Astrocyte (in vitro differentiated cells and primary cell): ENCODE measurements around the gene NUP93. TPM values are rescaled to one million over a fixed set of nuclear protein-coding genes. Genes with fewer than 3 reads are reported as not detected.

Experiments
- DNase-seq: peaks from one replicate; pipeline ENCODE4 v3.0.0-alpha.2; 2010; ENCODE audit warnings: low read depth
- FAIRE-seq: peaks from 2 replicates; lab custom pipeline; 2011; peaks lifted over from hg19 to GRCh38; lab: Jason Lieb, UNC
- H2AFZ ChIP-seq: 2 replicates; pipeline ENCODE4 v1.6.0; 2012; ENCODE audit warnings: low read depth, low read length, inconsistent platforms
- H3K27ac ChIP-seq: 2 replicates; pipeline ENCODE4 v1.5.1; 2011; ENCODE audit warnings: low read depth, low read length, inconsistent platforms
- H3K27me3 ChIP-seq: 2 replicates; pipeline ENCODE4 v1.6.0; 2011; ENCODE audit warnings: low read length, inconsistent platforms; ENCODE audit not compliant: insufficient read depth
- H3K36me3 ChIP-seq: 2 replicates; pipeline ENCODE4 v1.5.1; 2011; ENCODE audit warnings: low read length, inconsistent platforms; ENCODE audit not compliant: insufficient read depth
- H3K4me1 ChIP-seq: 2 replicates; pipeline ENCODE4 v1.5.1; 2011; ENCODE audit warnings: low read length, inconsistent platforms; ENCODE audit not compliant: insufficient read depth
- H3K4me2 ChIP-seq: 2 replicates; pipeline ENCODE4 v1.6.0; 2012; ENCODE audit warnings: low read length, inconsistent platforms
- H3K4me3 ChIP-seq: 2 replicates; pipeline ENCODE4 v1.5.1; 2011; ENCODE audit warnings: low read depth, mild to moderate bottlenecking, low read length, inconsistent platforms; ENCODE audit not compliant: insufficient read depth
- H3K79me2 ChIP-seq: 2 replicates; pipeline ENCODE4 v1.6.0; 2012; ENCODE audit warnings: mild to moderate bottlenecking, low read length, inconsistent platforms; ENCODE audit not compliant: insufficient read depth
- H3K9ac ChIP-seq: 2 replicates; pipeline ENCODE4 v1.6.0; 2012; ENCODE audit warnings: mild to moderate bottlenecking, low read length, inconsistent platforms
- H3K9me3 ChIP-seq: 2 replicates; pipeline ENCODE4 v1.5.1; 2012; ENCODE audit warnings: low read depth, mild to moderate bottlenecking, low read length, inconsistent platforms; ENCODE audit not compliant: insufficient read depth
- H4K20me1 ChIP-seq: 2 replicates; pipeline ENCODE4 v1.6.0; 2012; ENCODE audit warnings: low read length, inconsistent platforms; ENCODE audit not compliant: insufficient read depth
- H3K27ac Mint-ChIP-seq: one replicate; pipeline ENCODE4 v1.8.0; 2021; ENCODE audit warnings: mild to moderate bottlenecking, mixed read lengths; ENCODE audit not compliant: unreplicated experiment
- H3K27me3 Mint-ChIP-seq: one replicate; pipeline ENCODE4 v1.8.0; 2021; ENCODE audit warnings: low read depth, mixed read lengths; ENCODE audit not compliant: unreplicated experiment
- H3K36me3 Mint-ChIP-seq: one replicate; pipeline ENCODE4 v1.8.0; 2021; ENCODE audit warnings: low read depth, mixed read lengths; ENCODE audit not compliant: unreplicated experiment
- H3K4me1 Mint-ChIP-seq: one replicate; pipeline ENCODE4 v1.8.0; 2021; ENCODE audit warnings: low read depth, mixed read lengths; ENCODE audit not compliant: unreplicated experiment
- H3K4me3 Mint-ChIP-seq: one replicate; pipeline ENCODE4 v1.8.0; 2021; ENCODE audit warnings: mild to moderate bottlenecking, moderate library complexity, mixed read lengths; ENCODE audit not compliant: unreplicated experiment
- H3K9me3 Mint-ChIP-seq: one replicate; pipeline ENCODE4 v1.8.0; 2021; ENCODE audit warnings: mild to moderate bottlenecking, mixed read lengths; ENCODE audit not compliant: unreplicated experiment
- EZH2 ChIP-seq: IDR thresholded peaks from 2 replicates; pipeline ENCODE4 v1.6.1; 2012; ENCODE audit warnings: mild to moderate bottlenecking, low read length, inconsistent platforms; ENCODE audit not compliant: insufficient read depth
- total RNA-seq: library from RNA; stranded (reverse); gene quantifications from 2 replicates; pipeline ENCODE4 v1.2.1, GENCODE V29; 2021
- TF ChIP-seq, protein P1 (sequence below): IDR thresholded peaks from 2 replicates; pipeline ENCODE4 v1.5.1; 2011; ENCODE audit warnings: low read depth, mild to moderate bottlenecking, inconsistent platforms, low read length, moderate library complexity; ENCODE audit not compliant: insufficient read depth

The NUP93 gene
- total RNA-seq, 1 donor from 2014 or later = 89.3 TPM

DNA sequence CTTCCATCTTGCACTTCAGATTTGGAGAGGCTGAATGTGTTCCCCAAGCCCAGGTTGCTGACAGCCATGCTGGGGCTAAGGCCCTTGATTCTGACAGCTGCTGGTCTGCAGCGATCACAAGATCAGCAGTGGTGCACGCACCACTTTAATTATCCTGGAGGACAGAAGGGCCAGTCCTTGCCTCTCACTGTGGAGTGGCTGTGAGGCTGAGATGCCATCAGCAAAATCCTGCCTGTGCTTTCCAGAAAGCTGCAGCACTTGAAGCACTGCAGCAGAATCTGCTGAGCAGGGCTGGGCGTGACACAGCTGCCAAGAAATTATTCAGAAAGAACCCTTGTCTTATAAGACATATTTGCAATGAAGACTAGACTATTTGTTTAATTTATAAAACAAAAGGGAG lies 37.1 kb downstream of the NUP93 start:
- FAIRE-seq = no peak
- Mint-ChIP-seq H3K4me3 (no peak overlapping the region), H3K27ac (no peak overlapping the region), H3K36me3 (peaks cover 4% of the 10 kb centered on the region), H3K4me1 (peaks cover 7% of the 10 kb centered on the region), H3K27me3 (no peaks in the 10 kb centered on the region), H3K9me3 (no peaks in the 10 kb centered on the region)
- H3K9me3 ChIP-seq = no peaks in the 10 kb centered on the region
- H3K36me3 ChIP-seq = peaks cover 6% of the 10 kb centered on the region
- peaks cover 9% of the 10 kb centered on the region for H3K79me2 ChIP-seq
- no peak overlapping the region for H3K4me2 ChIP-seq
- H3K4me3 ChIP-seq = no peak overlapping the region
- no peak overlapping the region for H2AFZ ChIP-seq
- TF ChIP-seq, protein P1, sequence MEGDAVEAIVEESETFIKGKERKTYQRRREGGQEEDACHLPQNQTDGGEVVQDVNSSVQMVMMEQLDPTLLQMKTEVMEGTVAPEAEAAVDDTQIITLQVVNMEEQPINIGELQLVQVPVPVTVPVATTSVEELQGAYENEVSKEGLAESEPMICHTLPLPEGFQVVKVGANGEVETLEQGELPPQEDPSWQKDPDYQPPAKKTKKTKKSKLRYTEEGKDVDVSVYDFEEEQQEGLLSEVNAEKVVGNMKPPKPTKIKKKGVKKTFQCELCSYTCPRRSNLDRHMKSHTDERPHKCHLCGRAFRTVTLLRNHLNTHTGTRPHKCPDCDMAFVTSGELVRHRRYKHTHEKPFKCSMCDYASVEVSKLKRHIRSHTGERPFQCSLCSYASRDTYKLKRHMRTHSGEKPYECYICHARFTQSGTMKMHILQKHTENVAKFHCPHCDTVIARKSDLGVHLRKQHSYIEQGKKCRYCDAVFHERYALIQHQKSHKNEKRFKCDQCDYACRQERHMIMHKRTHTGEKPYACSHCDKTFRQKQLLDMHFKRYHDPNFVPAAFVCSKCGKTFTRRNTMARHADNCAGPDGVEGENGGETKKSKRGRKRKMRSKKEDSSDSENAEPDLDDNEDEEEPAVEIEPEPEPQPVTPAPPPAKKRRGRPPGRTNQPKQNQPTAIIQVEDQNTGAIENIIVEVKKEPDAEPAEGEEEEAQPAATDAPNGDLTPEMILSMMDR = no peak
- TF ChIP-seq EZH2 = no peak
- peaks cover 19% of the 10 kb centered on the region for H4K20me1 ChIP-seq
- DNase-seq = no peak
- H3K27ac ChIP-seq = no peak overlapping the region
- no peak overlapping the region for H3K9ac ChIP-seq
- no peaks in the 10 kb centered on the region for H3K4me1 ChIP-seq
- H3K27me3 ChIP-seq = no peaks in the 10 kb centered on the region

GRCh38 chr16:56769677-56770076 lies 39.7 kb downstream of the NUP93 start:
- Mint-ChIP-seq H3K4me1 (peaks cover 17% of the 10 kb centered on the region), H3K4me3 (no peak overlapping the region), H3K27ac (no peak overlapping the region), H3K27me3 (no peaks in the 10 kb centered on the region), H3K9me3 (no peaks in the 10 kb centered on the region), H3K36me3 (peaks cover 6% of the 10 kb centered on the region)
- no peak overlapping the region for H2AFZ ChIP-seq
- no peak overlapping the region for H3K27ac ChIP-seq
- H3K9me3 ChIP-seq = no peaks in the 10 kb centered on the region
- TF ChIP-seq, protein P1 = no peak
- TF ChIP-seq EZH2 = no peak
- H3K4me3 ChIP-seq = no peak overlapping the region
- no peaks in the 10 kb centered on the region for H3K27me3 ChIP-seq
- H3K9ac ChIP-seq = no peak overlapping the region
- peaks cover 33% of the 10 kb centered on the region for H4K20me1 ChIP-seq
- no peak overlapping the region for H3K4me2 ChIP-seq
- DNase-seq (no peak), FAIRE-seq (no peak)
- H3K4me1 ChIP-seq = no peaks in the 10 kb centered on the region
- no peaks in the 10 kb centered on the region for H3K36me3 ChIP-seq
- peaks cover 27% of the 10 kb centered on the region for H3K79me2 ChIP-seq

DNA sequence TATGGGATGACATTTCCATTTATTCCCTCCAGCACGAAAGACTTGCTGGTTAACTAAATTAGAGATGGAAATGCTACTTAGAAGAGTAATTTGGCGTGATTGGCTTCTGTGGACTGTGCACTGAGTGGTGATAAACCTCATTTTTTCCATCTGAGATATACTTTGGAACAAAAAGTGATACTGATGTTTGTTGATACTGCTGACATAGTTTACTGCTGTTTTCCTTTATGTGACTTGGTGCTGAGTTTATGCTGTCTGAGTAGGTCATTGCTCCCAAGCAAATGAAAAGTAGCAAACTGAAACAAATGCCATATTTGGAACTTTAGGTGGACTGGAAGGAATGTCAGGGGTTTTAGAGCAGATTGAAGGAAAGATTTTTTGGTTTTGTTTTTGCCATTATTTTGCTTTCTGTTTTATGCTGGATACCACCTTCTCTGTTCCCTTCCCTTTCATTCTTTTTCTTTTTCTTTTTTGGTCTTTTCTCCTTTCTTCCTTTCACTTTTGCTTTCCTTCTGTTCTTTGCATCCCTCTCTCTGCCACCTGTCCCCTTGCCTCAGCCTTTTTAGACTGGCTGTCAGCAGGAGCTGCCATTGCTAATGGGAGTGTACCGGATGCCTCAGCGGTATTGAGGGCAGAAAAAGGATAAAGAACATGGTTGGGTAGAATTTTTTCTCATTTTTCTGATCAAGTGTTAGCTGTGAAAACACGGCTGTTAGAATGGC lies 41.8 kb downstream of the NUP93 start:
- Mint-ChIP-seq H3K36me3 (peaks cover 4% of the 10 kb centered on the region), H3K27ac (no peak overlapping the region), H3K4me1 (peaks cover 19% of the 10 kb centered on the region), H3K9me3 (no peaks in the 10 kb centered on the region), H3K27me3 (no peaks in the 10 kb centered on the region), H3K4me3 (no peak overlapping the region)
- DNase-seq = no peak
- Histone ChIP-seq H3K4me1 (peaks cover 4% of the 10 kb centered on the region), H3K4me2 (no peak overlapping the region), H3K36me3 (no peaks in the 10 kb centered on the region), H3K27ac (no peak overlapping the region), H3K79me2 (peaks cover 35% of the 10 kb centered on the region), H3K4me3 (no peak overlapping the region), H2AFZ (no peak overlapping the region), H3K9me3 (no peaks in the 10 kb centered on the region), H4K20me1 (peaks cover 39% of the 10 kb centered on the region), H3K27me3 (no peaks in the 10 kb centered on the region), H3K9ac (no peak overlapping the region)
- no peak for FAIRE-seq
- TF ChIP-seq, protein P1 = no peak
- no peak for TF ChIP-seq EZH2
